Endothelial cell of umbilical vein (primary cell): ENCODE measurements around the gene AGPAT2. TPM values are rescaled to one million over a fixed set of nuclear protein-coding genes. Genes with fewer than 3 reads are reported as not detected.

Experiments used
- BruUV-seq: library from RNA; stranded (reverse); fragments of 400-500 nt; replicated peaks from 2 replicates; lab custom pipeline; 2021; lab: Mats Ljungman, UMichigan
- CTCF ChIA-PET: fragments of 300-600, 350-600 bp; sonication (Branson Sonifier 250); formaldehyde crosslinking; loops from one replicate; lab custom pipeline; 2021; ENCODE audit warnings: antibody characterized with exemption, inconsistent platforms; lab: Charles Lee
- POLR2A ChIA-PET: fragments of 300-600, 350-600 bp; sonication (Branson Sonifier 250); formaldehyde crosslinking; loops from one replicate; lab custom pipeline; 2021; ENCODE audit warnings: antibody characterized with exemption, inconsistent platforms; lab: Charles Lee
- DNase-seq: peaks from one replicate; pipeline ENCODE4 v3.0.0-alpha.2; 2011; ENCODE audit warnings: low read depth, low spot score
- FAIRE-seq: peaks from 2 replicates; lab custom pipeline; 2011; peaks lifted over from hg19 to GRCh38; lab: Jason Lieb, UNC
- H2AFZ ChIP-seq: 2 replicates; pipeline ENCODE4 v1.6.0; 2012; ENCODE audit warnings: low read depth, low read length, control low read depth, inconsistent platforms
- H3K27ac ChIP-seq: 2 replicates; pipeline ENCODE4 v1.5.1; 2011; ENCODE audit warnings: low read depth, mild to moderate bottlenecking, control low read depth, low read length, moderate library complexity; ENCODE audit not compliant: insufficient read depth
- H3K27me3 ChIP-seq, 2 experiments: 2 replicates each; pipeline versions ENCODE4 v1.6.0 to v1.6.1; 2011; ENCODE audit warnings: low read length in 2 of 2, mixed read lengths in 1 of 2; ENCODE audit not compliant: control insufficient read depth in 2 of 2, insufficient read depth in 2 of 2
- H3K36me3 ChIP-seq, 2 experiments: 2 replicates in 1 of 2; 3 replicates in 1 of 2; pipeline ENCODE4 v1.5.1; 2011; ENCODE audit warnings: low read length in 2 of 2, mild to moderate bottlenecking in 1 of 2, moderate library complexity in 1 of 2; ENCODE audit not compliant: control insufficient read depth in 2 of 2, insufficient read depth in 2 of 2; ENCODE audit errors: extremely low read depth in 1 of 2
- H3K4me1 ChIP-seq: 3 replicates; pipeline ENCODE4 v1.5.1; 2011; ENCODE audit warnings: mild to moderate bottlenecking, low read length; ENCODE audit not compliant: control insufficient read depth, insufficient read depth; ENCODE audit errors: extremely low read depth
- H3K4me2 ChIP-seq: 2 replicates; pipeline ENCODE4 v1.6.1; 2011; ENCODE audit warnings: low read length, control low read depth, mixed read lengths; ENCODE audit not compliant: insufficient read depth
- H3K4me3 ChIP-seq, 3 experiments: fragments of 200-600 bp in 1 of 3; sonication (generic), shearing (Covaris generic) in 1 of 3; replicated peaks in 1 of 3; 2 replicates each; pipeline ENCODE4 v1.5.1; 2011 to 2016; ENCODE audit warnings: control low read depth in 3 of 3, low read length in 3 of 3, mild to moderate bottlenecking in 2 of 3, inconsistent platforms in 1 of 3, low read depth in 1 of 3, moderate library complexity in 1 of 3; ENCODE audit not compliant: insufficient read depth in 1 of 3
- H3K79me2 ChIP-seq: 2 replicates; pipeline ENCODE4 v1.6.0; 2012; ENCODE audit warnings: low read length, inconsistent platforms; ENCODE audit not compliant: control insufficient read depth, insufficient read depth
- H3K9ac ChIP-seq: replicated peaks from 2 replicates; pipeline ENCODE3; 2011; ENCODE audit warnings: low read length, control low read depth; ENCODE audit not compliant: insufficient read depth; ENCODE audit errors: extremely low read depth
- H3K9me1 ChIP-seq: replicated peaks from 3 replicates; pipeline ENCODE4 v1.6.0; 2011; ENCODE audit warnings: mild to moderate bottlenecking, low read length; ENCODE audit not compliant: control insufficient read depth, insufficient read depth; ENCODE audit errors: extremely low read depth
- H3K9me3 ChIP-seq: replicated peaks from 2 replicates; pipeline ENCODE4 v1.5.1; 2012; ENCODE audit warnings: low read length, inconsistent platforms; ENCODE audit not compliant: control insufficient read depth, insufficient read depth
- H4K20me1 ChIP-seq: replicated peaks from 2 replicates; pipeline ENCODE3; 2011; ENCODE audit warnings: mild to moderate bottlenecking, low read length; ENCODE audit not compliant: control insufficient read depth, insufficient read depth; ENCODE audit errors: extremely low read depth
- CTCF ChIP-seq, 2 donors: IDR thresholded peaks; 1 replicate in 1 of 2; 2 replicates in 1 of 2; pipeline ENCODE4 v1.5.1; 2011; ENCODE audit warnings: low read length in 2 of 2, mild to moderate bottlenecking in 2 of 2, moderate library complexity in 2 of 2, control low read depth in 1 of 2, inconsistent platforms in 1 of 2, low read depth in 1 of 2; ENCODE audit not compliant: insufficient read depth in 1 of 2; ENCODE audit errors: extremely low read depth in 1 of 2
- EZH2 ChIP-seq: IDR thresholded peaks from 2 replicates; pipeline ENCODE4 v1.6.1; 2012; ENCODE audit warnings: borderline replicate concordance, low read depth, mild to moderate bottlenecking, moderate library complexity, low read length, inconsistent platforms; ENCODE audit not compliant: severe bottlenecking
- FOS ChIP-seq: IDR thresholded peaks from 2 replicates; pipeline ENCODE4 v1.6.1; 2011; ENCODE audit warnings: mild to moderate bottlenecking, low read length, moderate library complexity, borderline replicate concordance; ENCODE audit not compliant: insufficient read depth
- GATA2 ChIP-seq: IDR thresholded peaks from 2 replicates; pipeline ENCODE4 v1.7.0; 2011; ENCODE audit warnings: low read depth, mild to moderate bottlenecking, moderate library complexity, mixed read lengths, low read length; ENCODE audit not compliant: insufficient read length, insufficient read depth
- JUN ChIP-seq: IDR thresholded peaks from 2 replicates; pipeline ENCODE4 v1.6.1; 2011; ENCODE audit warnings: borderline replicate concordance, low read depth; ENCODE audit not compliant: insufficient read length, insufficient read depth
- MAX ChIP-seq: IDR thresholded peaks from 2 replicates; pipeline ENCODE4 v1.6.1; 2011; ENCODE audit not compliant: insufficient read depth, insufficient read length
- MYC ChIP-seq: IDR thresholded peaks from one replicate; pipeline ENCODE4 v1.6.1; 2011; ENCODE audit warnings: mild to moderate bottlenecking, low read depth, low read length
- POLR2A ChIP-seq: IDR thresholded peaks from 2 replicates; pipeline ENCODE4 v1.6.1; 2012; ENCODE audit warnings: low read depth, mild to moderate bottlenecking, control low read depth, low read length
- POLR2AphosphoS5 ChIP-seq: IDR thresholded peaks from 2 replicates; pipeline ENCODE4 v1.6.1; 2012; ENCODE audit warnings: low read depth, mild to moderate bottlenecking, control low read depth, low read length, moderate library complexity; ENCODE audit not compliant: insufficient read depth
- dilution Hi-C: fragments of 300-500 bp; cut with MboI; formaldehyde crosslinking; loops from one replicate; pipeline ENCODE4 v1.15.0; 2019; ENCODE audit warnings: low sequenced_read_pairs; ENCODE audit not compliant: extremely low pct_ligation_motif_present
- intact Hi-C: fragments of 100-400 bp; cut with micrococcal nuclease; formaldehyde crosslinking; loops from one replicate; pipeline ENCODE4 v1.10.0; 2022
- polyA plus RNA-seq, 4 experiments: library from polyadenylated mRNA; depleted of rRNA in 3 of 4; stranded (reverse) in 3 of 4; unstranded in 1 of 4; fragments of >200 nt; gene quantifications; 2 replicates each; pipeline versions ENCODE4 v1.2.1 to v1.2.3, GENCODE V29; 2011 to 2012; ENCODE audit warnings: missing spikeins in 1 of 4
- total RNA-seq: library from RNA; stranded (reverse); gene quantifications from 2 replicates; pipeline ENCODE4 v1.2.3, GENCODE V29; 2021

AGPAT2 gene
- total and polyA plus RNA-seq, 2 donors (not counting 3 experiments of a cell fraction or from before 2014, with no cell fraction given): 45.5 to 55.3 TPM

- Histone ChIP-seq H3K4me1 (peaks cover 56% of the 10 kb centered on the region), H3K27ac (peak overlapping the region; percentile 98), H2AFZ (no peak overlapping the region), H3K79me2 (peaks cover 11% of the 10 kb centered on the region), H4K20me1 (no peaks in the 10 kb centered on the region), H3K9ac (peak overlapping the region; percentile 84), H3K36me3 (no peaks in the 10 kb centered on the region), H3K9me3 (no peaks in the 10 kb centered on the region), H3K27me3 (no peaks in the 10 kb centered on the region), H3K4me3 (no peak overlapping the region), H3K9me1 (no peaks in the 10 kb centered on the region), H3K4me2 (peak overlapping the region; percentile 23)
- POLR2A ChIA-PET: interaction anchor here (1.9 to 2.6 kb wide), 2 partner anchors 10 kb away, joined by 9 to 40 read pairs; no protein-coding TSS in a partner anchor
- CTCF ChIA-PET: interaction anchor here (5.0 kb wide), 1 partner anchor 11 kb away, joined by 59 read pairs; no protein-coding TSS in a partner anchor
- FAIRE-seq (peak; percentile 98), DNase-seq (peak; percentile 99)
- TSS peak; percentile 76 for BruUV-seq
- TF ChIP-seq CTCF (IDR thresholded peaks at IDR 0.05; ENCODE audit: extremely low read depth in 1 of 2, insufficient read depth in 1 of 2, low read depth in 1 of 2, low read length in 2 of 2) (no peak), EZH2 (no peak), MAX (no peak), GATA2 (peak; percentile 99), MYC (no peak), JUN (peak; percentile 74), FOS (peak; percentile 96), POLR2AphosphoS5 (peak; percentile 99), POLR2A (peak; percentile 87)
- dilution Hi-C loops (no loop called here), intact Hi-C loops (loop anchor here (1.0 kb wide), 2 partner anchors 9 to 10 kb away; no protein-coding TSS in a partner anchor)
These were observed 31.6 kb downstream of the AGPAT2 start for GRCh38 chr9:136655536-136656182.
